Panc1 (cell line): ENCODE measurements around the gene FLT1. TPM values are rescaled to one million over a fixed set of nuclear protein-coding genes. Genes with fewer than 3 reads are reported as not detected.

ENCODE experiments used
- ATAC-seq: fragments of 200-7000 bp; cut with Tn5 transposase; 2 replicates; pipeline ENCODE4 v1.9.1; 2020; ENCODE audit warnings: mild to moderate bottlenecking, moderate library complexity
- BruUV-seq: library from RNA; stranded (reverse); fragments of 400-500 nt; replicated peaks from 2 replicates; lab custom pipeline; 2021; lab: Mats Ljungman, UMichigan
- CTCF ChIA-PET: fragments of 300-600 bp; sonication (Branson Sonifier 250); formaldehyde crosslinking; loops from one replicate; lab custom pipeline; 2022; ENCODE audit warnings: antibody characterized with exemption; lab: Charles Lee
- POLR2A ChIA-PET: fragments of 300-600 bp; sonication (Branson Sonifier 250); formaldehyde crosslinking; loops from one replicate; lab custom pipeline; 2022; ENCODE audit warnings: antibody characterized with exemption; lab: Charles Lee
- DNase-seq: peaks from one replicate; pipeline ENCODE4 v3.0.0-alpha.2; 2010; ENCODE audit warnings: low read depth, low spot score
- H3K27ac ChIP-seq: 2 replicates; pipeline ENCODE4 v1.5.1; 2011; ENCODE audit warnings: mild to moderate bottlenecking, low read length, inconsistent platforms
- H3K27me3 ChIP-seq: fragments of 200-500 bp; sonication (Bioruptor generic); 2 replicates; pipeline ENCODE4 v1.6.0; 2014; ENCODE audit warnings: low read length, inconsistent platforms; ENCODE audit not compliant: control insufficient read depth, insufficient read depth
- H3K36me3 ChIP-seq: fragments of 200-500 bp; sonication (Bioruptor generic); 2 replicates; pipeline ENCODE4 v1.5.1; 2014; ENCODE audit warnings: inconsistent platforms, mild to moderate bottlenecking, low read length, moderate library complexity; ENCODE audit not compliant: control insufficient read depth, insufficient read depth
- H3K4me1 ChIP-seq: 2 replicates; pipeline ENCODE4 v1.5.1; 2011; ENCODE audit warnings: inconsistent platforms, mild to moderate bottlenecking, low read length, moderate library complexity; ENCODE audit not compliant: control insufficient read depth, insufficient read depth
- H3K4me3 ChIP-seq, 2 experiments: 2 replicates each; pipeline ENCODE4 v1.5.1; 2011 to 2012; ENCODE audit warnings: low read depth in 2 of 2, low read length in 2 of 2, mild to moderate bottlenecking in 2 of 2, inconsistent platforms in 1 of 2, moderate library complexity in 1 of 2
- H3K9me3 ChIP-seq: fragments of 200-500 bp; sonication (Bioruptor generic); 2 replicates; pipeline ENCODE4 v1.5.1; 2014; ENCODE audit warnings: low read depth, mild to moderate bottlenecking, inconsistent platforms, low read length, moderate library complexity; ENCODE audit not compliant: control insufficient read depth, insufficient read depth
- POLR2AphosphoS5 ChIP-seq: IDR thresholded peaks from 2 replicates; pipeline ENCODE4 v1.6.1; 2012; ENCODE audit warnings: mild to moderate bottlenecking, low read depth, low read length, moderate library complexity
- SIN3A ChIP-seq: IDR thresholded peaks from 2 replicates; pipeline ENCODE4 v1.6.1; 2012; ENCODE audit warnings: low read depth, mild to moderate bottlenecking, low read length, moderate library complexity, borderline replicate concordance; ENCODE audit not compliant: insufficient read depth
- TCF7L2 ChIP-seq: IDR thresholded peaks from 2 replicates; pipeline ENCODE4 v1.6.1; 2011; ENCODE audit warnings: mild to moderate bottlenecking, low read depth, low read length, inconsistent platforms
- in situ Hi-C: cut with HindIII; loops from 2 replicates; pipeline ENCODE4 v1.10.0; 2016; ENCODE audit warnings: low sequenced_read_pairs, low pct_unique_long_range_greater_than_20kb
- intact Hi-C: fragments of 100-400 bp; cut with micrococcal nuclease; formaldehyde crosslinking; loops from one replicate; pipeline ENCODE4 v1.10.0; 2022; ENCODE audit not compliant: unreplicated experiment
- total RNA-seq: library from RNA; stranded (reverse); gene quantifications from one replicate; pipeline ENCODE4 v1.2.1, GENCODE V29; 2021; ENCODE audit not compliant: unreplicated experiment
- TF ChIP-seq, protein P1 (sequence below): fragments of 450-650 bp; IDR thresholded peaks from 2 replicates; pipeline ENCODE4 v1.5.1; 2017; ENCODE audit warnings: mild to moderate bottlenecking
- TF ChIP-seq, protein P2 (sequence below), 2 experiments: IDR thresholded peaks; 2 replicates each; pipeline ENCODE4 v1.6.1; 2011 to 2012; ENCODE audit warnings: low read depth in 2 of 2, control low read depth in 1 of 2, low read length in 1 of 2, mild to moderate bottlenecking in 1 of 2, moderate library complexity in 1 of 2; ENCODE audit not compliant: insufficient read depth in 1 of 2

FLT1 gene
- total RNA-seq, 1 experiment from 2014 or later = 0.15 TPM

DNA sequence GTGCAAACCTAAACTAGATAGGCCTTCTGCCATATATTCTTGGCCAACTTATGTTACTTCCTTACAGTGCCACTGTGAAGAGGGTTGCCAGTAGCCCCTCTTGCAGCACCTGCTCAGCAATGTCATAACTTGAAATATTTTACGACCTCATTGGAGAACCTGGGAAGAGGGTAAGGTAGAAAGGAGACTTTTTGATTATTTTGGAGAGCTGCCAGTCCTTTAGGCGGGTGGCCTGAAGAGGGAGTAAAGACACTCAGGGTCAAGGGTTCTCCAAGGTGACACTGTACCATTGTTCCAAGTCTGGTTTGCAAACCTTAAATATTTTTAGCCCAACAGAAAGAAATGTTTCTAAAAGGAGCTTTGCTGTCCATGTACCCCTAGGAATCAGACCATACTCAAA lies 118.3 kb downstream of the FLT1 start:
- intact Hi-C loops (no loop called here), in situ Hi-C loops (no loop called here)
- no peaks in the 10 kb centered on the region for H3K4me1 ChIP-seq
- ChIA-PET CTCF (no interaction called here), POLR2A (no interaction called here)
- H3K4me3 ChIP-seq = no peak overlapping the region
- ATAC-seq (no peak), DNase-seq (no peak)
- BruUV-seq = no TSS peak
- H3K36me3 ChIP-seq = no peaks in the 10 kb centered on the region
- no peaks in the 10 kb centered on the region for H3K27me3 ChIP-seq
- no peaks in the 10 kb centered on the region for H3K9me3 ChIP-seq
- H3K27ac ChIP-seq = no peak overlapping the region
- TF ChIP-seq, protein P1, sequence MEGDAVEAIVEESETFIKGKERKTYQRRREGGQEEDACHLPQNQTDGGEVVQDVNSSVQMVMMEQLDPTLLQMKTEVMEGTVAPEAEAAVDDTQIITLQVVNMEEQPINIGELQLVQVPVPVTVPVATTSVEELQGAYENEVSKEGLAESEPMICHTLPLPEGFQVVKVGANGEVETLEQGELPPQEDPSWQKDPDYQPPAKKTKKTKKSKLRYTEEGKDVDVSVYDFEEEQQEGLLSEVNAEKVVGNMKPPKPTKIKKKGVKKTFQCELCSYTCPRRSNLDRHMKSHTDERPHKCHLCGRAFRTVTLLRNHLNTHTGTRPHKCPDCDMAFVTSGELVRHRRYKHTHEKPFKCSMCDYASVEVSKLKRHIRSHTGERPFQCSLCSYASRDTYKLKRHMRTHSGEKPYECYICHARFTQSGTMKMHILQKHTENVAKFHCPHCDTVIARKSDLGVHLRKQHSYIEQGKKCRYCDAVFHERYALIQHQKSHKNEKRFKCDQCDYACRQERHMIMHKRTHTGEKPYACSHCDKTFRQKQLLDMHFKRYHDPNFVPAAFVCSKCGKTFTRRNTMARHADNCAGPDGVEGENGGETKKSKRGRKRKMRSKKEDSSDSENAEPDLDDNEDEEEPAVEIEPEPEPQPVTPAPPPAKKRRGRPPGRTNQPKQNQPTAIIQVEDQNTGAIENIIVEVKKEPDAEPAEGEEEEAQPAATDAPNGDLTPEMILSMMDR = no peak
- TF ChIP-seq, protein P2, sequence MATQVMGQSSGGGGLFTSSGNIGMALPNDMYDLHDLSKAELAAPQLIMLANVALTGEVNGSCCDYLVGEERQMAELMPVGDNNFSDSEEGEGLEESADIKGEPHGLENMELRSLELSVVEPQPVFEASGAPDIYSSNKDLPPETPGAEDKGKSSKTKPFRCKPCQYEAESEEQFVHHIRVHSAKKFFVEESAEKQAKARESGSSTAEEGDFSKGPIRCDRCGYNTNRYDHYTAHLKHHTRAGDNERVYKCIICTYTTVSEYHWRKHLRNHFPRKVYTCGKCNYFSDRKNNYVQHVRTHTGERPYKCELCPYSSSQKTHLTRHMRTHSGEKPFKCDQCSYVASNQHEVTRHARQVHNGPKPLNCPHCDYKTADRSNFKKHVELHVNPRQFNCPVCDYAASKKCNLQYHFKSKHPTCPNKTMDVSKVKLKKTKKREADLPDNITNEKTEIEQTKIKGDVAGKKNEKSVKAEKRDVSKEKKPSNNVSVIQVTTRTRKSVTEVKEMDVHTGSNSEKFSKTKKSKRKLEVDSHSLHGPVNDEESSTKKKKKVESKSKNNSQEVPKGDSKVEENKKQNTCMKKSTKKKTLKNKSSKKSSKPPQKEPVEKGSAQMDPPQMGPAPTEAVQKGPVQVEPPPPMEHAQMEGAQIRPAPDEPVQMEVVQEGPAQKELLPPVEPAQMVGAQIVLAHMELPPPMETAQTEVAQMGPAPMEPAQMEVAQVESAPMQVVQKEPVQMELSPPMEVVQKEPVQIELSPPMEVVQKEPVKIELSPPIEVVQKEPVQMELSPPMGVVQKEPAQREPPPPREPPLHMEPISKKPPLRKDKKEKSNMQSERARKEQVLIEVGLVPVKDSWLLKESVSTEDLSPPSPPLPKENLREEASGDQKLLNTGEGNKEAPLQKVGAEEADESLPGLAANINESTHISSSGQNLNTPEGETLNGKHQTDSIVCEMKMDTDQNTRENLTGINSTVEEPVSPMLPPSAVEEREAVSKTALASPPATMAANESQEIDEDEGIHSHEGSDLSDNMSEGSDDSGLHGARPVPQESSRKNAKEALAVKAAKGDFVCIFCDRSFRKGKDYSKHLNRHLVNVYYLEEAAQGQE (IDR thresholded peaks at IDR 0.05; ENCODE audit: insufficient read depth in 1 of 2, low read depth in 2 of 2, low read length in 1 of 2) = no peak
- no peak for TF ChIP-seq SIN3A
- TF ChIP-seq POLR2AphosphoS5 = no peak
- no peak for TF ChIP-seq TCF7L2

DNA sequence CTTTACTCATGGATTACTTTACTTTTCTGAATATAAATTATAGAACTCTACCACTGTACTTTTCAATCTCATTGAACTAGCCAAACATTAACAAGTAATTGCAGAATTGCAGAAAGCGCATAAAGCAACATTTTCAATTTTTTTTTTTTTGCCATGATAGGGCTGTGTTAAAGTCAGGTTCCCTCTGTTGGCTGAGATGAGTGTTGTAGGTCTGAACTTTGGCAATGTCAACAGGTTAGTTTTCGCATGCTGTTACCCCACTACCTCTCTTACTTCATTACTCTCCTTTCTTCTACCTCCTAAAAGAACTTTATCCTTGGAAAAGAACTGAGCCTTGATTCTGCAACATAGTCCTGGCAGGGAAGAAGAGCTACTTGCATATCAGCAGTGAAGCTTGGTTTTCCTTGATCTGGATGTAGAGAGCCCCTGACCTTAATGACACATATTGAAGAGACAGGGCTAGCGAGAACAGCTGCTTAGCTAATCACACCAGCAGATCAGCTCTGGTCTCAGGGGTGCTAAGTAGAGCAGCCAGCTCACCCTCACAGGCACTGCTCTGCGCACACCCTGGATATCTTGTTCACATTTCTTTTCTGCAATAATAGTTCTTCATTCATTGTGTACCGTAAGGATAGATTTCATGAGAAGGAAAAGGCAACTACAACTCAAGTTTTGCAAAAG lies 119.5 kb downstream of the FLT1 start:
- TF ChIP-seq TCF7L2 (no peak), POLR2AphosphoS5 (no peak), SIN3A (no peak)
- TF ChIP-seq, protein P2 (IDR thresholded peaks at IDR 0.05; ENCODE audit: insufficient read depth in 1 of 2, low read depth in 2 of 2, low read length in 1 of 2) = no peak
- TF ChIP-seq, protein P1 = no peak
- intact Hi-C loops (no loop called here), in situ Hi-C loops (no loop called here)
- ATAC-seq (no peak), DNase-seq (no peak)
- Histone ChIP-seq H3K27ac (no peak overlapping the region), H3K9me3 (no peaks in the 10 kb centered on the region), H3K4me3 (no peak overlapping the region), H3K27me3 (no peaks in the 10 kb centered on the region), H3K4me1 (no peaks in the 10 kb centered on the region), H3K36me3 (no peaks in the 10 kb centered on the region)
- ChIA-PET CTCF (no interaction called here), POLR2A (no interaction called here)
- no TSS peak for BruUV-seq
